ENCODE data around the gene POLR3K. TPM values are rescaled to one million over a fixed set of nuclear protein-coding genes. Genes with fewer than 3 reads are reported as not detected.

Gene POLR3K
- polyA plus RNA-seq: 9.5 TPM
- long read RNA-seq, donor 1, transcript POLR3K-201 (3 exons, 1,392 nt): major isoform, 7 of 7 reads
- long read RNA-seq, donor 1, partial matches to known transcripts: 0 of 7 reads
- long read RNA-seq, donor 1, other reads (novel, unspliced or antisense): 0 of 7 reads
- long read RNA-seq, donor 2, transcript POLR3K-201 (3 exons, 1,392 nt): major isoform, 21 of 21 reads
- long read RNA-seq, donor 2, partial matches to known transcripts: 0 of 21 reads
- long read RNA-seq, donor 2, other reads (novel, unspliced or antisense): 0 of 21 reads
- long read RNA-seq, donor 3: 0 reads
- long read RNA-seq, donor 4, partial matches to known transcripts: 0 of 1 reads
- long read RNA-seq, donor 4, other reads (novel, unspliced or antisense): 0 of 1 reads
- long read RNA-seq, donor 5, transcript POLR3K-201 (3 exons, 1,392 nt): major isoform, 14 of 14 reads
- long read RNA-seq, donor 5, partial matches to known transcripts: 0 of 14 reads
- long read RNA-seq, donor 5, other reads (novel, unspliced or antisense): 0 of 14 reads
- long read RNA-seq, donor 6, transcript POLR3K-201 (3 exons, 1,392 nt): major isoform, 15 of 15 reads
- long read RNA-seq, donor 6, partial matches to known transcripts: 0 of 15 reads
- long read RNA-seq, donor 6, other reads (novel, unspliced or antisense): 0 of 15 reads
- long read RNA-seq, donor 7, partial matches to known transcripts: 0 of 4 reads
- long read RNA-seq, donor 7, other reads (novel, unspliced or antisense): 0 of 4 reads
- long read RNA-seq, donor 8, transcript POLR3K-201 (3 exons, 1,392 nt): major isoform, 22 of 23 reads
- long read RNA-seq, donor 8, partial matches to known transcripts: 0 of 23 reads
- long read RNA-seq, donor 8, other reads (novel, unspliced or antisense): 0 of 23 reads
- long read RNA-seq, donor 9, transcript POLR3K-201 (3 exons, 1,392 nt): major isoform, 11 of 11 reads
- long read RNA-seq, donor 9, partial matches to known transcripts: 0 of 11 reads
- long read RNA-seq, donor 9, other reads (novel, unspliced or antisense): 0 of 11 reads
- long read RNA-seq, donor 10, transcript POLR3K-201 (3 exons, 1,392 nt): major isoform, 16 of 16 reads
- long read RNA-seq, donor 10, partial matches to known transcripts: 0 of 16 reads
- long read RNA-seq, donor 10, other reads (novel, unspliced or antisense): 0 of 16 reads
- long read RNA-seq, donor 11, transcript POLR3K-201 (3 exons, 1,392 nt): major isoform, 12 of 13 reads
- long read RNA-seq, donor 11, partial matches to known transcripts: 0 of 13 reads
- long read RNA-seq, donor 11, other reads (novel, unspliced or antisense): 0 of 13 reads

GRCh38 chr16:53346-54236 is at the start of gene POLR3K, which contains the start of gene SNRNP25:
Gene POLR3K (minus strand): TSS chr16:53608. CDS start chr16:53586, 22 bp downstream.
Gene SNRNP25 (plus strand): TSS chr16:53828. CDS start chr16:54017, 189 bp downstream.
- H3K9me3 ChIP-seq (ENCODE audit: control insufficient read depth, low read depth, low read length): no peaks in the 10 kb centered on the region
- H3K27ac ChIP-seq (ENCODE audit: low read length): peak within 1 kb of the TSS; percentile 32
- WGBS (ENCODE audit: insufficient coverage, low lambda C conversion rate): no CpG with 5 or more reads among the region's 91 CpGs
- H3K36me3 ChIP-seq (ENCODE audit: control insufficient read depth, insufficient read depth, low read length): peaks cover 30% of the 10 kb centered on the region
- H3K4me3 ChIP-seq (ENCODE audit: low read length): peak within 1 kb of the TSS; percentile 94
- H3K4me1 ChIP-seq (ENCODE audit: control insufficient read depth, insufficient read depth, low read length): peaks cover 5% of the 10 kb centered on the region
- no peaks in the 10 kb centered on the region for H3K27me3 ChIP-seq (ENCODE audit: control insufficient read depth, insufficient read depth, low read length)
- DNase-seq: peak; percentile 98

GRCh38 chr16:102060-102855 is 48.9 kb upstream of the POLR3K start:
- no CpG with 5 or more reads among the region's 19 CpGs for WGBS (ENCODE audit: insufficient coverage, low lambda C conversion rate)
- H3K9me3 ChIP-seq (ENCODE audit: control insufficient read depth, low read depth, low read length): no peaks in the 10 kb centered on the region
- H3K27me3 ChIP-seq (ENCODE audit: control insufficient read depth, insufficient read depth, low read length): no peaks in the 10 kb centered on the region
- no peak overlapping the region for H3K4me3 ChIP-seq (ENCODE audit: low read length)
- H3K36me3 ChIP-seq (ENCODE audit: control insufficient read depth, insufficient read depth, low read length): peaks cover 33% of the 10 kb centered on the region
- H3K27ac ChIP-seq (ENCODE audit: low read length): no peak overlapping the region
- H3K4me1 ChIP-seq (ENCODE audit: control insufficient read depth, insufficient read depth, low read length): no peaks in the 10 kb centered on the region
- DNase-seq: no peak

GRCh38 chr16:101586-101985 is 48.2 kb upstream of the POLR3K start:
- H3K27ac ChIP-seq (ENCODE audit: low read length): no peak overlapping the region
- no CpG with 5 or more reads among the region's 6 CpGs for WGBS (ENCODE audit: insufficient coverage, low lambda C conversion rate)
- H3K9me3 ChIP-seq (ENCODE audit: control insufficient read depth, low read depth, low read length): no peaks in the 10 kb centered on the region
- peaks cover 31% of the 10 kb centered on the region for H3K36me3 ChIP-seq (ENCODE audit: control insufficient read depth, insufficient read depth, low read length)
- no peak overlapping the region for H3K4me3 ChIP-seq (ENCODE audit: low read length)
- H3K27me3 ChIP-seq (ENCODE audit: control insufficient read depth, insufficient read depth, low read length): no peaks in the 10 kb centered on the region
- no peaks in the 10 kb centered on the region for H3K4me1 ChIP-seq (ENCODE audit: control insufficient read depth, insufficient read depth, low read length)
- DNase-seq: no peak

- Histone ChIP-seq H3K27me3 (ENCODE audit: control insufficient read depth, insufficient read depth, low read length) (no peaks in the 10 kb centered on the region), H3K4me1 (ENCODE audit: control insufficient read depth, insufficient read depth, low read length) (no peaks in the 10 kb centered on the region), H3K27ac (ENCODE audit: low read length) (no peak overlapping the region), H3K36me3 (ENCODE audit: control insufficient read depth, insufficient read depth, low read length) (peaks cover 30% of the 10 kb centered on the region), H3K4me3 (ENCODE audit: low read length) (no peak overlapping the region), H3K9me3 (ENCODE audit: control insufficient read depth, low read depth, low read length) (no peaks in the 10 kb centered on the region)
- WGBS (ENCODE audit: insufficient coverage, low lambda C conversion rate): no CpG with 5 or more reads among the region's 5 CpGs
- DNase-seq: no peak
Measured at GRCh38 chr16:100989-101388, 47.6 kb upstream of the POLR3K start.

- no peak overlapping the region for H3K4me3 ChIP-seq (ENCODE audit: low read length)
- no peaks in the 10 kb centered on the region for H3K9me3 ChIP-seq (ENCODE audit: control insufficient read depth, low read depth, low read length)
- H3K27me3 ChIP-seq (ENCODE audit: control insufficient read depth, insufficient read depth, low read length): no peaks in the 10 kb centered on the region
- no CpG with 5 or more reads among the region's 8 CpGs for WGBS (ENCODE audit: insufficient coverage, low lambda C conversion rate)
- H3K4me1 ChIP-seq (ENCODE audit: control insufficient read depth, insufficient read depth, low read length): no peaks in the 10 kb centered on the region
- no peak for DNase-seq
- no peak overlapping the region for H3K27ac ChIP-seq (ENCODE audit: low read length)
- H3K36me3 ChIP-seq (ENCODE audit: control insufficient read depth, insufficient read depth, low read length): peaks cover 23% of the 10 kb centered on the region
Measured at GRCh38 chr16:97822-98221, 44.4 kb upstream of the POLR3K start.

GRCh38 chr16:96935-97381 is 43.5 kb upstream of the POLR3K start:
- H3K27ac ChIP-seq (ENCODE audit: low read length): no peak overlapping the region
- WGBS (ENCODE audit: insufficient coverage, low lambda C conversion rate): no CpG with 5 or more reads among the region's 11 CpGs
- peaks cover 28% of the 10 kb centered on the region for H3K36me3 ChIP-seq (ENCODE audit: control insufficient read depth, insufficient read depth, low read length)
- H3K4me1 ChIP-seq (ENCODE audit: control insufficient read depth, insufficient read depth, low read length): no peaks in the 10 kb centered on the region
- no peaks in the 10 kb centered on the region for H3K27me3 ChIP-seq (ENCODE audit: control insufficient read depth, insufficient read depth, low read length)
- no peaks in the 10 kb centered on the region for H3K9me3 ChIP-seq (ENCODE audit: control insufficient read depth, low read depth, low read length)
- no peak overlapping the region for H3K4me3 ChIP-seq (ENCODE audit: low read length)
- peak; percentile 76 to 86 for DNase-seq

GRCh38 chr16:94918-95265 is 41.5 kb upstream of the POLR3K start:
- no peaks in the 10 kb centered on the region for H3K4me1 ChIP-seq (ENCODE audit: control insufficient read depth, insufficient read depth, low read length)
- no CpG with 5 or more reads among the region's 5 CpGs for WGBS (ENCODE audit: insufficient coverage, low lambda C conversion rate)
- no peaks in the 10 kb centered on the region for H3K27me3 ChIP-seq (ENCODE audit: control insufficient read depth, insufficient read depth, low read length)
- peaks cover 30% of the 10 kb centered on the region for H3K36me3 ChIP-seq (ENCODE audit: control insufficient read depth, insufficient read depth, low read length)
- no peak for DNase-seq
- no peak overlapping the region for H3K27ac ChIP-seq (ENCODE audit: low read length)
- H3K4me3 ChIP-seq (ENCODE audit: low read length): no peak overlapping the region
- no peaks in the 10 kb centered on the region for H3K9me3 ChIP-seq (ENCODE audit: control insufficient read depth, low read depth, low read length)

GRCh38 chr16:92431-93339 is 39.3 kb upstream of the POLR3K start:
- Histone ChIP-seq H3K27ac (ENCODE audit: low read length) (no peak overlapping the region), H3K9me3 (ENCODE audit: control insufficient read depth, low read depth, low read length) (no peaks in the 10 kb centered on the region), H3K4me3 (ENCODE audit: low read length) (no peak overlapping the region), H3K4me1 (ENCODE audit: control insufficient read depth, insufficient read depth, low read length) (no peaks in the 10 kb centered on the region), H3K27me3 (ENCODE audit: control insufficient read depth, insufficient read depth, low read length) (no peaks in the 10 kb centered on the region), H3K36me3 (ENCODE audit: control insufficient read depth, insufficient read depth, low read length) (peaks cover 37% of the 10 kb centered on the region)
- no peak for DNase-seq
- no CpG with 5 or more reads among the region's 15 CpGs for WGBS (ENCODE audit: insufficient coverage, low lambda C conversion rate)
